ENCODE results near the gene KLHDC8B.

- no peak for TF ChIP-seq POLR2AphosphoS5 (IDR thresholded peaks at IDR 0.05; ENCODE audit: low read depth, low read length)
- no peak for TF ChIP-seq REST (IDR thresholded peaks at IDR 0.05; ENCODE audit: insufficient read depth in 1 of 2, low read depth in 2 of 2, low read length in 2 of 2)
- no peak for TF ChIP-seq SIN3A (IDR thresholded peaks at IDR 0.05; ENCODE audit: borderline replicate concordance, insufficient read depth, low read length)
- no peak for TF ChIP-seq TAF1 (IDR thresholded peaks at IDR 0.05; ENCODE audit: borderline replicate concordance, insufficient read depth, low read length)
These were observed 1.9 kb downstream of the KLHDC8B start for GRCh38 chr3:49173116-49173791.
